ENCODE results near the gene CD2BP2. TPM values are rescaled to one million over a fixed set of nuclear protein-coding genes. Genes with fewer than 3 reads are reported as not detected.

Gene CD2BP2
- total and polyA plus RNA-seq, 2 of the 13 experiments (the other 11 are each of a cell fraction or from before 2014, with no cell fraction given), result 24.9 to 54.6 TPM

DNA sequence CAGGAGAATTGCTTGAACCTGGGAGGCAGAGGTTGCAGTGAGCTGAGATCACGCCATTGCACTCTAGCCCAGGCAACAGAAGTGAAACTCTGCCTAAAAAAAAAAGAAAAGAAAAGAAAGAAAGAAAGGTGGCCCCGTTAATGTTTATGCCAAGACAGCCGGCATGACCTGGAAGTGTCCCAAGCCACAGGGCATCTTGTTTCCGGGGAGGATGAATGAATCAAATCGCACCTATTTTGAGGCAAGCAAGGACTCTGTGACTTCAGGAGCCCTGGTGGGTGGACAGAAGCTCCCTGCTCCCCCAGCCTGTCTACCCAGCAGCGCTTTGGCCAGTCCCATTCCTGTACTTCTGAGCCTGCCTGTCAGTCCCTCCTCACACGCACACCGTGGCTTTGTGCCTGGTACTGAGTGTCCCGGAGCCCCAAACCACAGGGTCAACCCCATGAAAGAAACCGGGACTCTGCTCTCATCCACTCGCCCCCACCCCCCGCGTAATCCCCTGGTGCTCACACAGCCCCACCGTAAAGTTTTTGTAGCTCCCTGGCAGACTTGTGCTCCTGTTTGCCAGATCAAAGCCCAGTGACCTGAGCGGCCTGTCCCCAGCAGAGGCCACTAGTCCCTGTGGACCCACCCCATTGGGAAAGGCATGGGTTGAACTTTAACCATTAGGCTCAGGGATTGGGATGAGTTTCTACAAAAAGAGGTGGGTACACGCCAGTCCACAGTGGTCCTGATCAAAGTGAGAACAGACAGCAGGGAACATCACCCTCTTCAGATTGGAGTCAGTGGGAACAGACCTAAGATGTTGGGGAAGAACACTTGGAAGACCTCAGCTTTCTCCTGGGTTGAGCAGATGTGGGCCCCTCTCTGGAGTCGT lies 19.3 kb downstream of the CD2BP2 start (continued):
- TF ChIP-seq MEF2D (CRISPR knock-in tag; IDR thresholded peaks at IDR 0.05) (peak; percentile 92), HNRNPH1 (optimal IDR thresholded peaks at IDR 0.05; ENCODE audit: low read depth, low read length) (no peak), TBL1XR1 (IDR thresholded peaks at IDR 0.05; ENCODE audit: borderline replicate concordance, low read length, partially characterized antibody) (no peak), ZFYVE20 (CRISPR knock-in tag; IDR thresholded peaks at IDR 0.05; ENCODE audit: borderline replicate concordance, low read depth) (no peak), REPIN1 (CRISPR knock-in tag; IDR thresholded peaks at IDR 0.05; ENCODE audit: borderline replicate concordance, low read depth) (peak; percentile 75), ZNF614 (CRISPR knock-in tag; IDR thresholded peaks at IDR 0.05; ENCODE audit: borderline replicate concordance) (peak; percentile 70; the same call in 1 of the 2 replicates), ZNF556 (CRISPR knock-in tag; IDR thresholded peaks at IDR 0.05; ENCODE audit: borderline replicate concordance) (peak; percentile 69; the same call in 1 of the 2 replicates), KDM5A (IDR thresholded peaks at IDR 0.05; ENCODE audit: borderline replicate concordance, low read length) (peak; percentile 5; the same call in 1 of the 2 replicates), NCOR1 (IDR thresholded peaks at IDR 0.05; ENCODE audit: borderline replicate concordance, low read length) (peak; percentile 90), GFI1 (CRISPR knock-in tag; IDR thresholded peaks at IDR 0.05; ENCODE audit: borderline replicate concordance) (peak; percentile 85), KLF6 (CRISPR knock-in tag; IDR thresholded peaks at IDR 0.05) (peak; percentile 55; the same call in 1 of the 2 replicates), SP4 (CRISPR knock-in tag; IDR thresholded peaks at IDR 0.05) (peak; percentile 65; the same call in 1 of the 2 replicates), ZKSCAN5 (CRISPR knock-in tag; IDR thresholded peaks at IDR 0.05) (no peak), ATRX (CRISPR knock-in tag; IDR thresholded peaks at IDR 0.05; ENCODE audit: borderline replicate concordance) (no peak), HMG20B (CRISPR knock-in tag; conservative IDR thresholded peaks at IDR 0.05) (no peak), ZNF878 (CRISPR knock-in tag; IDR thresholded peaks at IDR 0.05) (peak; percentile 62; the same call in 1 of the 2 replicates), SOX13 (IDR thresholded peaks at IDR 0.05) (no peak), SOX13 (CRISPR knock-in tag; conservative IDR thresholded peaks at IDR 0.05 in 1 of 2, IDR thresholded peaks at IDR 0.05 in 1 of 2) (peak in 1 of 2 experiments; percentile 29; a peak in 1 of 4 replicates)
- TF ChIP-seq, protein P1, sequence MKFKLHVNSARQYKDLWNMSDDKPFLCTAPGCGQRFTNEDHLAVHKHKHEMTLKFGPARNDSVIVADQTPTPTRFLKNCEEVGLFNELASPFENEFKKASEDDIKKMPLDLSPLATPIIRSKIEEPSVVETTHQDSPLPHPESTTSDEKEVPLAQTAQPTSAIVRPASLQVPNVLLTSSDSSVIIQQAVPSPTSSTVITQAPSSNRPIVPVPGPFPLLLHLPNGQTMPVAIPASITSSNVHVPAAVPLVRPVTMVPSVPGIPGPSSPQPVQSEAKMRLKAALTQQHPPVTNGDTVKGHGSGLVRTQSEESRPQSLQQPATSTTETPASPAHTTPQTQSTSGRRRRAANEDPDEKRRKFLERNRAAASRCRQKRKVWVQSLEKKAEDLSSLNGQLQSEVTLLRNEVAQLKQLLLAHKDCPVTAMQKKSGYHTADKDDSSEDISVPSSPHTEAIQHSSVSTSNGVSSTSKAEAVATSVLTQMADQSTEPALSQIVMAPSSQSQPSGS (CRISPR knock-in tag; IDR thresholded peaks at IDR 0.05), result no peak
- TF ChIP-seq, protein P2, sequence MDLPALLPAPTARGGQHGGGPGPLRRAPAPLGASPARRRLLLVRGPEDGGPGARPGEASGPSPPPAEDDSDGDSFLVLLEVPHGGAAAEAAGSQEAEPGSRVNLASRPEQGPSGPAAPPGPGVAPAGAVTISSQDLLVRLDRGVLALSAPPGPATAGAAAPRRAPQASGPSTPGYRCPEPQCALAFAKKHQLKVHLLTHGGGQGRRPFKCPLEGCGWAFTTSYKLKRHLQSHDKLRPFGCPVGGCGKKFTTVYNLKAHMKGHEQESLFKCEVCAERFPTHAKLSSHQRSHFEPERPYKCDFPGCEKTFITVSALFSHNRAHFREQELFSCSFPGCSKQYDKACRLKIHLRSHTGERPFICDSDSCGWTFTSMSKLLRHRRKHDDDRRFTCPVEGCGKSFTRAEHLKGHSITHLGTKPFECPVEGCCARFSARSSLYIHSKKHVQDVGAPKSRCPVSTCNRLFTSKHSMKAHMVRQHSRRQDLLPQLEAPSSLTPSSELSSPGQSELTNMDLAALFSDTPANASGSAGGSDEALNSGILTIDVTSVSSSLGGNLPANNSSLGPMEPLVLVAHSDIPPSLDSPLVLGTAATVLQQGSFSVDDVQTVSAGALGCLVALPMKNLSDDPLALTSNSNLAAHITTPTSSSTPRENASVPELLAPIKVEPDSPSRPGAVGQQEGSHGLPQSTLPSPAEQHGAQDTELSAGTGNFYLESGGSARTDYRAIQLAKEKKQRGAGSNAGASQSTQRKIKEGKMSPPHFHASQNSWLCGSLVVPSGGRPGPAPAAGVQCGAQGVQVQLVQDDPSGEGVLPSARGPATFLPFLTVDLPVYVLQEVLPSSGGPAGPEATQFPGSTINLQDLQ (CRISPR knock-in tag; IDR thresholded peaks at IDR 0.05), result peak; percentile 52; the same call in 1 of the 2 replicates
- TF ChIP-seq, protein P3, sequence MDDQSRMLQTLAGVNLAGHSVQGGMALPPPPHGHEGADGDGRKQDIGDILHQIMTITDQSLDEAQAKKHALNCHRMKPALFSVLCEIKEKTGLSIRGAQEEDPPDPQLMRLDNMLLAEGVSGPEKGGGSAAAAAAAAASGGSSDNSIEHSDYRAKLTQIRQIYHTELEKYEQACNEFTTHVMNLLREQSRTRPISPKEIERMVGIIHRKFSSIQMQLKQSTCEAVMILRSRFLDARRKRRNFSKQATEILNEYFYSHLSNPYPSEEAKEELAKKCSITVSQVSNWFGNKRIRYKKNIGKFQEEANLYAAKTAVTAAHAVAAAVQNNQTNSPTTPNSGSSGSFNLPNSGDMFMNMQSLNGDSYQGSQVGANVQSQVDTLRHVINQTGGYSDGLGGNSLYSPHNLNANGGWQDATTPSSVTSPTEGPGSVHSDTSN (CRISPR knock-in tag; IDR thresholded peaks at IDR 0.05; ENCODE audit: borderline replicate concordance), result no peak; the same call in 1 of the 2 replicates
- TF ChIP-seq, protein P4, sequence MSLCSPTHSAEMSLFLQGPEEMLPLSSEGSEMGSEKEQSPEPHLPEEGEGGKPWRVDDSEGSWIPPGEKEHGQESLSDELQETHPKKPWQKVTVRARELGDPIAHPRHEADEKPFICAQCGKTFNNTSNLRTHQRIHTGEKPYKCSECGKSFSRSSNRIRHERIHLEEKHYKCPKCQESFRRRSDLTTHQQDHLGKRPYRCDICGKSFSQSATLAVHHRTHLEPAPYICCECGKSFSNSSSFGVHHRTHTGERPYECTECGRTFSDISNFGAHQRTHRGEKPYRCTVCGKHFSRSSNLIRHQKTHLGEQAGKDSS (CRISPR knock-in tag; IDR thresholded peaks at IDR 0.05; ENCODE audit: borderline replicate concordance, low read depth), result no peak
